Measurements from ENCODE around the gene PHLPP1. TPM values are rescaled to one million over a fixed set of nuclear protein-coding genes. Genes with fewer than 3 reads are reported as not detected.

The PHLPP1 gene
- total and polyA plus RNA-seq, 2 of the 13 experiments (the other 11 are each of a cell fraction or from before 2014, with no cell fraction given) = 9.8 to 18.5 TPM

DNA sequence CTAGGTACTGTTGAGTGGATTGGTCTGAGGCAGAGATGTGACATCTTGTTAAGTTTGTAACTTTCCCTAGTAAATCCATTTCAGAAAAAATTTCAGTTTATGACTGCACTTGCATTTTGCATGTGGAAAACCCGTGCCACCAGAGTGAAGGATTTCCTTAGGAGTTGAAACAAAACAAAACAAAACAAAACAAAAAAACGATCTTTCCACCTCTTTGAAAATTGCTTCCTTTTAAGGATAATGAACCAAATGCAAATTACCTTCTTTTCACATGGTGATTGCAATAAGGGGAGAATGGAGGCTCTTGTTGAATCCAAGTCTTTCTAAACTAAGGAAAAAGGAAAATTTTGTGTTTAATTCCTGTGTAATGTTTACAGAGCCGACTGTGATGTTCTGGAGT lies 43.2 kb downstream of the PHLPP1 start (continued):
- no peak for TF ChIP-seq GPN1 (CRISPR knock-in tag; IDR thresholded peaks at IDR 0.05; ENCODE audit: borderline replicate concordance)
- no peak for TF ChIP-seq ZMYM4 (CRISPR knock-in tag; IDR thresholded peaks at IDR 0.05)

DNA sequence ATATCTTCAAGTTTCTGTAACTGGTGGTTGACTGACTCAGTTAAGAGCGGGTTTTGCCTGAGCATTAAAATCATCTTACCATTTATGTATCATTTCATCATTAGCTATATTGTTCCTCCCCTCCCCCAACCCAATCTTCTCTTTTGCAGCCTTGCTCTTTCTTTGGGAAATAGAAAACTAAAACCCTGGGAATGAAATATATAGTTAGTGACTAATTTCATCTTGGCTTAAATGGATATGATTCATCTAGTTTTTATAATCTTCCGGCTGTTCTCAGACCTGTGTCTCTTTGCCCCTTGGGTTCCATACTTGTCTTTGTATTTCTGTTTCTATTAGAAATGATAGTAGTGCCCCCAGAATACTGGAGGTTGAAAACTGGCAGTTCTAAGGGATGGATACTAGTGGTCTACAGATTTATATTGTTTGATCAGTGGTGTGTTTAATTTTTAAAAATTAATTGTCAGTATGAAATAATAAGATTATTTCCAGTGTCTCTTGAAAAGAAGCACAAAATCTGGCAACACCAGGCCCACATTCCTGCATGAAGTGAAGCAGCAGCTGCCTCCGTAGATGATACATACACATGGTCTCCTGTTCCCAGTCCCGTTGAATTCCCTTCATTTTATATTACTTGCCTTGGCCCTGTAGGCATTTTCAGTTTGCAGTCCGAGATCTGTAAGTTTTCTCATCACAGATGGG lies 44.5 kb downstream of the PHLPP1 start:
- intact Hi-C loops (cut with micrococcal nuclease; ENCODE audit: unreplicated experiment) (loop anchor here (5.0 kb wide), 1 partner anchor 38 kb away; no protein-coding TSS in a partner anchor), in situ Hi-C loops (cut with HindIII; ENCODE audit: extremely low pct_ligation_motif_present, low pct_unique_long_range_greater_than_20kb) (no loop called here)
- Histone ChIP-seq H2AFZ (ENCODE audit: low read length) (no peak overlapping the region), H3K27me3 (ENCODE audit: control insufficient read depth in 1 of 2, insufficient read depth in 2 of 2, low read length in 2 of 2) (no peaks in the 10 kb centered on the region), H3K9ac (ENCODE audit: insufficient read depth, low read depth, low read length) (no peak overlapping the region), H3K4me1 (ENCODE audit: insufficient read depth, low read length) (peaks cover 47% of the 10 kb centered on the region), H3K27ac (ENCODE audit: extremely low read length, insufficient read depth, low read length) (no peak overlapping the region), H3K36me3 (replicated peaks in 1 of 2; ENCODE audit: control insufficient read depth in 1 of 2, insufficient read depth in 2 of 2, low read length in 2 of 2) (0 out of 5 replicates have a peak, but pooled peaks cover 0 to under 1% of the 10 kb centered on the region in 2 experiments), H3K79me2 (ENCODE audit: insufficient read depth, low read length) (peaks cover 92% of the 10 kb centered on the region), H3K4me3 (replicated peaks in 1 of 3; ENCODE audit: insufficient read depth in 1 of 3, low read depth in 2 of 3, low read length in 3 of 3) (no peak overlapping the region), H3K4me2 (ENCODE audit: low read depth, low read length) (no peak overlapping the region), H4K20me1 (ENCODE audit: insufficient read depth, low read length) (no peaks in the 10 kb centered on the region; the same call in 1 of the 2 replicates), H3K9me3 (ENCODE audit: low read length) (no peaks in the 10 kb centered on the region)
- FAIRE-seq (no peak), DNase-seq (ENCODE audit: low spot score) (no peak), ATAC-seq (no peak)
- ChIA-PET POLR2A (no interaction called here), CTCF (ENCODE audit: low intra/inter-chr PET ratio, low total read pairs) (no interaction called here)
- no TSS peak for BruUV-seq (replicated peaks)
- no peak for TF ChIP-seq ASH2L (IDR thresholded peaks at IDR 0.05; ENCODE audit: insufficient read length, low read depth, low read length)
- TF ChIP-seq, protein P1, sequence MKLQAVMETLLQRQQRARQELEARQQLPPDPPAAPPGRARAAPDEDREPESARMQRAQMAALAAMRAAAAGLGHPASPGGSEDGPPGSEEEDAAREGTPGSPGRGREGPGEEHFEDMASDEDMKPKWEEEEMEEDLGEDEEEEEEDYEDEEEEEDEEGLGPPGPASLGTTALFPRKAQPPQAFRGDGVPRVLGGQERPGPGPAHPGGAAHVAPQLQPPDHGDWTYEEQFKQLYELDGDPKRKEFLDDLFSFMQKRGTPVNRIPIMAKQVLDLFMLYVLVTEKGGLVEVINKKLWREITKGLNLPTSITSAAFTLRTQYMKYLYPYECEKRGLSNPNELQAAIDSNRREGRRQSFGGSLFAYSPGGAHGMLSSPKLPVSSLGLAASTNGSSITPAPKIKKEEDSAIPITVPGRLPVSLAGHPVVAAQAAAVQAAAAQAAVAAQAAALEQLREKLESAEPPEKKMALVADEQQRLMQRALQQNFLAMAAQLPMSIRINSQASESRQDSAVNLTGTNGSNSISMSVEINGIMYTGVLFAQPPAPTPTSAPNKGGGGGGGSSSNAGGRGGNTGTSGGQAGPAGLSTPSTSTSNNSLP (IDR thresholded peaks at IDR 0.05; ENCODE audit: low read depth, low read length) = no peak
- TF ChIP-seq SRSF1 (optimal IDR thresholded peaks at IDR 0.05; ENCODE audit: low read depth, low read length) = no peak
- TF ChIP-seq, protein P2, sequence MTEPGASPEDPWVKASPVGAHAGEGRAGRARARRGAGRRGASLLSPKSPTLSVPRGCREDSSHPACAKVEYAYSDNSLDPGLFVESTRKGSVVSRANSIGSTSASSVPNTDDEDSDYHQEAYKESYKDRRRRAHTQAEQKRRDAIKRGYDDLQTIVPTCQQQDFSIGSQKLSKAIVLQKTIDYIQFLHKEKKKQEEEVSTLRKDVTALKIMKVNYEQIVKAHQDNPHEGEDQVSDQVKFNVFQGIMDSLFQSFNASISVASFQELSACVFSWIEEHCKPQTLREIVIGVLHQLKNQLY (CRISPR knock-in tag; IDR thresholded peaks at IDR 0.05) = no peak
- TF ChIP-seq, protein P3, sequence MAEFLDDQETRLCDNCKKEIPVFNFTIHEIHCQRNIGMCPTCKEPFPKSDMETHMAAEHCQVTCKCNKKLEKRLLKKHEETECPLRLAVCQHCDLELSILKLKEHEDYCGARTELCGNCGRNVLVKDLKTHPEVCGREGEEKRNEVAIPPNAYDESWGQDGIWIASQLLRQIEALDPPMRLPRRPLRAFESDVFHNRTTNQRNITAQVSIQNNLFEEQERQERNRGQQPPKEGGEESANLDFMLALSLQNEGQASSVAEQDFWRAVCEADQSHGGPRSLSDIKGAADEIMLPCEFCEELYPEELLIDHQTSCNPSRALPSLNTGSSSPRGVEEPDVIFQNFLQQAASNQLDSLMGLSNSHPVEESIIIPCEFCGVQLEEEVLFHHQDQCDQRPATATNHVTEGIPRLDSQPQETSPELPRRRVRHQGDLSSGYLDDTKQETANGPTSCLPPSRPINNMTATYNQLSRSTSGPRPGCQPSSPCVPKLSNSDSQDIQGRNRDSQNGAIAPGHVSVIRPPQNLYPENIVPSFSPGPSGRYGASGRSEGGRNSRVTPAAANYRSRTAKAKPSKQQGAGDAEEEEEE (CRISPR knock-in tag; IDR thresholded peaks at IDR 0.05; ENCODE audit: borderline replicate concordance) = no peak
- TF ChIP-seq ZNF713 (CRISPR knock-in tag; IDR thresholded peaks at IDR 0.05) = no peak
- TF ChIP-seq, protein P4, sequence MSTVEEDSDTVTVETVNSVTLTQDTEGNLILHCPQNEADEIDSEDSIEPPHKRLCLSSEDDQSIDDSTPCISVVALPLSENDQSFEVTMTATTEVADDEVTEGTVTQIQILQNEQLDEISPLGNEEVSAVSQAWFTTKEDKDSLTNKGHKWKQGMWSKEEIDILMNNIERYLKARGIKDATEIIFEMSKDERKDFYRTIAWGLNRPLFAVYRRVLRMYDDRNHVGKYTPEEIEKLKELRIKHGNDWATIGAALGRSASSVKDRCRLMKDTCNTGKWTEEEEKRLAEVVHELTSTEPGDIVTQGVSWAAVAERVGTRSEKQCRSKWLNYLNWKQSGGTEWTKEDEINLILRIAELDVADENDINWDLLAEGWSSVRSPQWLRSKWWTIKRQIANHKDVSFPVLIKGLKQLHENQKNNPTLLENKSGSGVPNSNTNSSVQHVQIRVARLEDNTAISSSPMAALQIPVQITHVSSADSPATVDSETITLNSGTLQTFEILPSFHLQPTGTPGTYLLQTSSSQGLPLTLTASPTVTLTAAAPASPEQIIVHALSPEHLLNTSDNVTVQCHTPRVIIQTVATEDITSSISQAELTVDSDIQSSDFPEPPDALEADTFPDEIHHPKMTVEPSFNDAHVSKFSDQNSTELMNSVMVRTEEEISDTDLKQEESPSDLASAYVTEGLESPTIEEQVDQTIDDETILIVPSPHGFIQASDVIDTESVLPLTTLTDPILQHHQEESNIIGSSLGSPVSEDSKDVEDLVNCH (CRISPR knock-in tag; IDR thresholded peaks at IDR 0.05) = no peak
- TF ChIP-seq HNF4G (IDR thresholded peaks at IDR 0.05; ENCODE audit: borderline replicate concordance, low read depth, low read length) = no peak
- TF ChIP-seq HNF4G (CRISPR knock-in tag; IDR thresholded peaks at IDR 0.05; ENCODE audit: borderline replicate concordance, low read depth) = no peak
- 99% methylated on average over 5 of the region's 5 CpGs for WGBS (ENCODE audit: low lambda C conversion rate)
